HEK293T (cell line): ENCODE results near the gene HSPB9.

ENCODE experiments used
- CTCF ChIA-PET: fragments of 350-600 bp; formaldehyde crosslinking; extraction: SDS; loops from one replicate; lab custom pipeline; 2021; ENCODE audit warnings: antibody characterized with exemption, inconsistent platforms; lab: Yijun Ruan, JAX
- POLR2A ChIA-PET: fragments of 350-600 bp; formaldehyde crosslinking; extraction: SDS; loops from one replicate; lab custom pipeline; 2020; ENCODE audit warnings: antibody characterized with exemption, inconsistent platforms; lab: Yijun Ruan, JAX
- DNase-seq: peaks from one replicate; pipeline ENCODE4 v3.0.0; 2012; ENCODE audit warnings: mixed read lengths; ENCODE audit errors: extremely low spot score
- ARNT ChIP-seq: fragments of 450-650 bp; IDR thresholded peaks from 2 replicates; pipeline ENCODE4 v1.6.1; 2017; ENCODE audit warnings: mild to moderate bottlenecking
- BHLHE40 ChIP-seq: fragments of 450-650 bp; IDR thresholded peaks from 2 replicates; pipeline ENCODE4 v1.6.1; 2016; ENCODE audit warnings: mild to moderate bottlenecking, moderate library complexity, borderline replicate concordance
- CTBP1 ChIP-seq: fragments of 450-650 bp; IDR thresholded peaks from 2 replicates; pipeline ENCODE4 v1.6.1; 2016; ENCODE audit warnings: borderline replicate concordance
- ELF4 ChIP-seq: fragments of 450-650 bp; IDR thresholded peaks from 2 replicates; pipeline ENCODE4 v1.6.1; 2017; ENCODE audit warnings: antibody characterized with exemption
- FOXA1 ChIP-seq: fragments of 450-650 bp; IDR thresholded peaks from 2 replicates; pipeline ENCODE4 v1.6.1; 2016; ENCODE audit warnings: mild to moderate bottlenecking
- FOXK2 ChIP-seq: fragments of 450-650 bp; IDR thresholded peaks from 2 replicates; pipeline ENCODE4 v1.6.1; 2016; ENCODE audit warnings: mild to moderate bottlenecking
- FOXM1 ChIP-seq: fragments of 450-650 bp; IDR thresholded peaks from 2 replicates; pipeline ENCODE4 v1.6.1; 2017; ENCODE audit warnings: mild to moderate bottlenecking, borderline replicate concordance
- HDGF ChIP-seq: fragments of 450-650 bp; IDR thresholded peaks from 2 replicates; pipeline ENCODE4 v1.6.1; 2017; ENCODE audit warnings: antibody characterized with exemption, borderline replicate concordance
- L3MBTL2 ChIP-seq: fragments of 450-650 bp; conservative IDR thresholded peaks from 2 replicates; pipeline ENCODE4 v1.6.1; 2016; ENCODE audit warnings: mild to moderate bottlenecking
- LEF1 ChIP-seq: fragments of 450-650 bp; IDR thresholded peaks from 2 replicates; pipeline ENCODE4 v1.6.1; 2017; ENCODE audit warnings: mild to moderate bottlenecking, borderline replicate concordance
- NFRKB ChIP-seq: fragments of 450-650 bp; IDR thresholded peaks from 2 replicates; pipeline ENCODE4 v1.6.1; 2016; ENCODE audit warnings: mild to moderate bottlenecking, moderate library complexity
- SP1 ChIP-seq: fragments of 450-650 bp; IDR thresholded peaks from 2 replicates; pipeline ENCODE4 v1.6.1; 2017
- SUZ12 ChIP-seq: fragments of 450-650 bp; IDR thresholded peaks from 2 replicates; pipeline ENCODE4 v1.6.1; 2016; ENCODE audit warnings: mild to moderate bottlenecking
- TARDBP ChIP-seq: fragments of 450-650 bp; IDR thresholded peaks from 2 replicates; pipeline ENCODE4 v1.6.1; 2016
- ZNF384 ChIP-seq: fragments of 450-650 bp; IDR thresholded peaks from 2 replicates; pipeline ENCODE4 v1.6.1; 2016
- TF ChIP-seq, protein P1 (sequence below): fragments of 450-650 bp; IDR thresholded peaks from 2 replicates; pipeline ENCODE4 v1.6.1; 2016

The HSPB9 gene

DNA sequence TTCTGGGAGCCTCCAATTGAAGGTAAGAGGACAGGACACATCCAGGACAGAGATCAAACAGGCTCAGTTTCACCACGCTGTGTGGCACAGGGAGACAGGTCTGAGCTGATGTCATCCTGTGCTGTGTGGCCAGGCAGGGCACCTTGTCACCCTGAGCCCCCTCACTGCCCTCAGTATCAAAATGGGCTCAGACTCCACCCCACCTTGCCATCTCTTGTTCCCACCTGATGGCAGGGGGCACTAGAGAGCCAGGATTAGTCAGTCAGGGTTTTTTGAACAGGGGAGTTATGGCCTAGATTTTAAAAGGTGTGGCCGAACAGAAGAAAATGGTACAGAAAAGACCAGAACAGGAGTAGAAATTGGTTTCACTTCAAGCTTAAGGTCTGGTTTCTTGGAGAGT is 4.1 kb upstream of the HSPB9 start:
- TF ChIP-seq LEF1 (no peak), TARDBP (no peak), ELF4 (no peak), NFRKB (no peak), ARNT (no peak), FOXA1 (no peak), L3MBTL2 (no peak), FOXM1 (no peak), SP1 (no peak), HDGF (no peak), SUZ12 (no peak)
- TF ChIP-seq, protein P1, sequence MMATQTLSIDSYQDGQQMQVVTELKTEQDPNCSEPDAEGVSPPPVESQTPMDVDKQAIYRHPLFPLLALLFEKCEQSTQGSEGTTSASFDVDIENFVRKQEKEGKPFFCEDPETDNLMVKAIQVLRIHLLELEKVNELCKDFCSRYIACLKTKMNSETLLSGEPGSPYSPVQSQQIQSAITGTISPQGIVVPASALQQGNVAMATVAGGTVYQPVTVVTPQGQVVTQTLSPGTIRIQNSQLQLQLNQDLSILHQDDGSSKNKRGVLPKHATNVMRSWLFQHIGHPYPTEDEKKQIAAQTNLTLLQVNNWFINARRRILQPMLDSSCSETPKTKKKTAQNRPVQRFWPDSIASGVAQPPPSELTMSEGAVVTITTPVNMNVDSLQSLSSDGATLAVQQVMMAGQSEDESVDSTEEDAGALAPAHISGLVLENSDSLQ: no peak
- ChIA-PET POLR2A (interaction anchor here (1.3 to 3.1 kb wide), 4 partner anchors 99 to 158 kb away, joined by 3 to 33 read pairs (median 4); partner anchors contain the start of genes DNAJC7 and NKIRAS2), CTCF (interaction anchor here (0.7 to 1.6 kb wide), 3 partner anchors 77 to 191 kb away, joined by 3 read pairs; no protein-coding TSS in a partner anchor)
- peak; percentile 45 for DNase-seq

GRCh38 chr17:42119301-42119700 is 3.3 kb upstream of the HSPB9 start:
- ChIA-PET CTCF (interaction anchor here (0.9 to 1.6 kb wide), 2 partner anchors 78 to 94 kb away, joined by 3 read pairs; no protein-coding TSS in a partner anchor), POLR2A (interaction anchor here (1.3 to 3.1 kb wide), 8 partner anchors 8 to 159 kb away, joined by 3 to 33 read pairs (median 10); partner anchors contain the start of genes CNP, DHX58, DNAJC7 and NKIRAS2)
- TF ChIP-seq HDGF (no peak), BHLHE40 (no peak), FOXA1 (no peak), ELF4 (no peak), CTBP1 (no peak), TARDBP (no peak), LEF1 (no peak), SP1 (no peak), SUZ12 (no peak), ZNF384 (no peak)
- TF ChIP-seq, protein P1: no peak
- no peak for DNase-seq

GRCh38 chr17:42120161-42120769 is 2.3 kb upstream of the HSPB9 start:
- TF ChIP-seq HDGF: no peak
- POLR2A ChIA-PET: interaction anchor here (0.6 to 3.1 kb wide), 30 partner anchors 9 to 269 kb away, joined by 3 to 33 read pairs (median 4); partner anchors contain the start of genes ACLY, CNP, DHX58 and DNAJC7
- CTCF ChIA-PET: interaction anchor here (0.5 to 0.8 kb wide), 2 partner anchors 19 to 157 kb away, joined by 3 read pairs; no protein-coding TSS in a partner anchor

GRCh38 chr17:42120770-42121769 is 1.5 kb upstream of the HSPB9 start, which contains the start of gene KAT2A:
TSS of gene KAT2A (minus strand) at chr17:42121367. CDS start at chr17:42121304, 63 bp downstream.
- POLR2A ChIA-PET: interaction anchor here (0.6 to 3.1 kb wide), 35 partner anchors 9 to 302 kb away, joined by 3 to 33 read pairs (median 4); partner anchors contain the start of genes ACLY, CAVIN1, CNP and DHX58
- TF ChIP-seq ARNT (no peak), TARDBP (no peak), FOXK2 (no peak), CTBP1 (no peak), FOXM1 (no peak), NFRKB (no peak), L3MBTL2 (peak; percentile 32; the same call in 1 of the 2 replicates), ELF4 (peak; percentile 39), BHLHE40 (no peak), SUZ12 (no peak)
- TF ChIP-seq, protein P1: no peak
- CTCF ChIA-PET: interaction anchor here (0.5 to 1.2 kb wide), 4 partner anchors 20 to 158 kb away, joined by 3 to 5 read pairs (median 3); partner anchors contain the start of gene CNP
- DNase-seq: peak; percentile 94

More at GRCh38 chr17:42120161-42120769, 2.3 kb upstream of the HSPB9 start:
- DNase-seq: no peak

- ChIA-PET CTCF (interaction anchor here (0.6 kb wide), 1 partner anchor 61 kb away, joined by 4 read pairs; the partner anchor contains the start of gene HCRT), POLR2A (no interaction called here)
- no peak for DNase-seq
- TF ChIP-seq ELF4 (no peak), BHLHE40 (no peak), FOXA1 (no peak), SUZ12 (no peak), ZNF384 (no peak), TARDBP (no peak), ARNT (no peak), CTBP1 (no peak), NFRKB (no peak), L3MBTL2 (no peak), FOXK2 (no peak), LEF1 (no peak), HDGF (no peak), FOXM1 (no peak)
- TF ChIP-seq, protein P1: no peak
Measured at GRCh38 chr17:42124256-42124655, 1.7 kb downstream of the HSPB9 start.
